Measurements from ENCODE around the gene CKAP5. TPM values are rescaled to one million over a fixed set of nuclear protein-coding genes. Genes with fewer than 3 reads are reported as not detected.

Gene CKAP5
- total RNA-seq, 2 donors from 2014 or later = 30.9 to 43.2 TPM

DNA sequence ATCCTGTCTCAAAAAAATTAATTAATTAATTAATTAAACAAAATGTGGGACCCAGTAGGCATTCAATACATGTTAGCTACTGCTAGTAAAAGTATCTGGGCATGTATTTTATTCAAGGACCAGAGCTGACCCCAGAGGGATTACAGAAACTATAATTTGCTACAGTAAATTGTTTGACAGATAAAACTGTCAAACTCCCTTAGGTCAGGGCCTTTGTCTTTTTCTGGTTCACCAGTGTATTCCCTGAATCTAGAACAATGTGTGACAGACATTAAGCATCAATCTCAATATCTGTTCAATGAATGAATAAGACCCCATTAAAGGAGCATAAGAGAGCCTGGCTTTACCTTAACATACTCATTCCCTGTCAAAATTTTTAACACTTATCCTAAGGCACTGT, 6.0 kb downstream of the CKAP5 start:
- Histone ChIP-seq H3K4me1 (peaks cover 0 to 17% of the 10 kb centered on the region in 2 donors), H3K9me3 (no peaks in the 10 kb centered on the region), H3K4me3 (no peak overlapping the region), H3K27me3 (no peaks in the 10 kb centered on the region), H3K27ac (no peak overlapping the region), H3K36me3 (no peaks in the 10 kb centered on the region)
- TF ChIP-seq, protein P1, sequence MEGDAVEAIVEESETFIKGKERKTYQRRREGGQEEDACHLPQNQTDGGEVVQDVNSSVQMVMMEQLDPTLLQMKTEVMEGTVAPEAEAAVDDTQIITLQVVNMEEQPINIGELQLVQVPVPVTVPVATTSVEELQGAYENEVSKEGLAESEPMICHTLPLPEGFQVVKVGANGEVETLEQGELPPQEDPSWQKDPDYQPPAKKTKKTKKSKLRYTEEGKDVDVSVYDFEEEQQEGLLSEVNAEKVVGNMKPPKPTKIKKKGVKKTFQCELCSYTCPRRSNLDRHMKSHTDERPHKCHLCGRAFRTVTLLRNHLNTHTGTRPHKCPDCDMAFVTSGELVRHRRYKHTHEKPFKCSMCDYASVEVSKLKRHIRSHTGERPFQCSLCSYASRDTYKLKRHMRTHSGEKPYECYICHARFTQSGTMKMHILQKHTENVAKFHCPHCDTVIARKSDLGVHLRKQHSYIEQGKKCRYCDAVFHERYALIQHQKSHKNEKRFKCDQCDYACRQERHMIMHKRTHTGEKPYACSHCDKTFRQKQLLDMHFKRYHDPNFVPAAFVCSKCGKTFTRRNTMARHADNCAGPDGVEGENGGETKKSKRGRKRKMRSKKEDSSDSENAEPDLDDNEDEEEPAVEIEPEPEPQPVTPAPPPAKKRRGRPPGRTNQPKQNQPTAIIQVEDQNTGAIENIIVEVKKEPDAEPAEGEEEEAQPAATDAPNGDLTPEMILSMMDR (IDR thresholded peaks at IDR 0.05) = no peak
- no peak for DNase-seq (ENCODE audit: low spot score)

DNA sequence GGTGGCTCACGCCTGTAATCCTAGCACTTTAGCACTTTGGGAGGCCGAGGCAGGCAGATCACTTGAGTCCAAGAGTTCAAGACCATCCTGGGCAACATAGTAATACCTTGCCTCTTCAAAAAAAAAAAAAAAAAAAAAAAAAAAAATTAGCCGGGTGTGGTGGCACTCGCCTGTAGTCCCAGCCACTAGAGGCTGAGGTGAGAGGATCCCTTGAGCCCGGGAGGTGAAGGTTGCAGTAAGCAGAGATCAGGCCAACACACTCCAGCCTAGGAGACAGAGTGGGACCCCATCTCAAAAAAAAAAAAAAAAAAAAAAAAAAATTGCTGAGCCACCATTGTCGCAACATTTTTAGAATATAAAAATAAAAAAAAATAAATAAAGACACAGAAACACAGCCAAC, 7.6 kb downstream of the CKAP5 start:
- H3K4me3 ChIP-seq = no peak overlapping the region
- TF ChIP-seq, protein P1 (IDR thresholded peaks at IDR 0.05) = no peak
- no peak for DNase-seq (ENCODE audit: low spot score)
- no peaks in the 10 kb centered on the region for H3K36me3 ChIP-seq
- no peaks in the 10 kb centered on the region for H3K9me3 ChIP-seq
- H3K4me1 ChIP-seq = peaks cover 0 to 10% of the 10 kb centered on the region in 2 donors
- H3K27ac ChIP-seq = no peak overlapping the region
- no peaks in the 10 kb centered on the region for H3K27me3 ChIP-seq

DNA sequence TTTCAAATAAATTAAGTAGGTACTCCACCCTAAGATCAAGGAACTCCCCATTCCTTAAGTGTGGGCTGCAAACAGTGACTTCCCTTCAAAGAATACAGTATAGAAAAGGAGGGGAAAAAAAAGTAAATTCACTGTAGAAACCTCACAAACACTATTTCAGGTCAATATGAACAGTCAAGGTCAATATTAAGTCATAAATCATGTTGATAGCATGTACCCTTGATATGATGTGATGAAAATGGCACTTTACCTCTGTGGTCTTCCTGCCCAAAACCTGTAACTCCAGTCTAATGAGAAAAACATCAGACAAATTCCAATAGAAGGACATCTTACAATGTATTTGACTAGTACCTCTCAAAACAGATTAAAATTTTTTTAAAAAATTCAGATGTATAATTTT, 8.2 kb downstream of the CKAP5 start:
- Histone ChIP-seq H3K27ac (no peak overlapping the region), H3K4me1 (peaks cover 0 to 10% of the 10 kb centered on the region in 2 donors), H3K4me3 (no peak overlapping the region), H3K36me3 (no peaks in the 10 kb centered on the region), H3K9me3 (no peaks in the 10 kb centered on the region), H3K27me3 (no peaks in the 10 kb centered on the region)
- TF ChIP-seq, protein P1 (IDR thresholded peaks at IDR 0.05) = no peak
- no peak for DNase-seq (ENCODE audit: low spot score)

DNA sequence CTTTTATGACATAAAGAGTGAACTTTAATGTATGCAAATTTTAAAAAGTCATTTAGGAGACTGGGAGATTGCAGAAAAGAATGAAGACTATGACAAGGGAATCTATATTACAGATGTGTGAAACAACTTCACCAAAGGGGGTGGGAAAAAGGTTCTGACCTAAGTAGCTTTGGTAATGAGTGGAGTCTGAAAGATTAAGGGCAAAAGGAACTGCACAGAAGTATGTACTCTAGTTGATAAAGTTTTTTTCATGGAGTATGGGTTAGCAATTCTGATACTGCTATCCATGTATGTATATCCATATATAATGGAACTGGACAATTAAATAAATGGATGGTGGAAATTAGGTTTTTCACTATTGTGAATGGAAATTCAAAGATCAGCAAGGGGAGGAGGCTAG, 9.2 kb downstream of the CKAP5 start:
- no peak for DNase-seq (ENCODE audit: low spot score)
- no peaks in the 10 kb centered on the region for H3K36me3 ChIP-seq
- TF ChIP-seq, protein P1 (IDR thresholded peaks at IDR 0.05) = no peak
- no peak overlapping the region for H3K27ac ChIP-seq
- peaks cover 0 to 10% of the 10 kb centered on the region in 2 donors for H3K4me1 ChIP-seq
- H3K27me3 ChIP-seq = no peaks in the 10 kb centered on the region
- H3K4me3 ChIP-seq = no peak overlapping the region
- no peaks in the 10 kb centered on the region for H3K9me3 ChIP-seq

DNA sequence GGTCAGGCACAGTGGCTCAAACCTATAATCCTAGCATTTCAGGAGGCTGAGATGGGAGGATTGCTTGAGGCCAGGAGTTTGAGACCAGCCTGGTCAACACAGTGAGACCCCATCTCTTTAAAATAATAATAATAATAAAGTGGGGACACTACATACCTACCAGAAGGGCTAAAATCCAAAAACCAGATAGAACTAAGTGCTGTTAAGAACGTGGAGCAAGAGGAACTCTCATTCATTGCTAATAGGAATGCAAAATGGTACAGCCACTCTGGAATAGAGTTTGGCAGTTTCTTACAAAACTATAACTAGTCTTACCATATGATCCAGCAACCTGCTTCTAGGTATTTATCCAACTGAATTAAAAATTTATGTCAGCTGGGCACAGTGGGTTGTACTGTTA, 9.6 kb downstream of the CKAP5 start:
- H3K9me3 ChIP-seq = no peaks in the 10 kb centered on the region
- no peaks in the 10 kb centered on the region for H3K27me3 ChIP-seq
- H3K36me3 ChIP-seq = no peaks in the 10 kb centered on the region
- H3K27ac ChIP-seq = no peak overlapping the region
- H3K4me3 ChIP-seq = no peak overlapping the region
- peaks cover 0 to 9% of the 10 kb centered on the region in 2 donors for H3K4me1 ChIP-seq
- TF ChIP-seq, protein P1 (IDR thresholded peaks at IDR 0.05) = no peak
- DNase-seq (ENCODE audit: low spot score) = no peak

DNA sequence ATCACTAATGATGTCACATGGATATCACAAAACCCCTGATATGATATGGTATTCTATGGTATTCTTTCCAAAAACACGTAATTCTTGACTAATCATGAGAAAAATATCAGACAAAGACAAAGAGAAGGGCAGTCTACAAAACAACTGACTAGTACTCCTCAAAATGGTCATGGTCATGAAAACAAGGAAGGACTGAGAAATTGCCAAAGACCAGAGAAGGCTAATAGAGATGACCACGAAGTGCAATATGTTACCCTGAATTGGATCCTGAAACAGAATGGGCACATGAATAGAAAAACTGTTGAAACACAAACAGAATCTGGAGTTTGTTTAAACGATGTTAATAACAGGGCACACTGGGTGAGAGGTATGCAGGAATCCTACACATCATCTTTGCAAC, 10.2 kb downstream of the CKAP5 start:
- Histone ChIP-seq H3K27ac (no peak overlapping the region), H3K9me3 (no peaks in the 10 kb centered on the region), H3K27me3 (no peaks in the 10 kb centered on the region), H3K36me3 (no peaks in the 10 kb centered on the region), H3K4me3 (no peak overlapping the region), H3K4me1 (peaks cover 0 to 4% of the 10 kb centered on the region in 2 donors)
- TF ChIP-seq, protein P1 (IDR thresholded peaks at IDR 0.05) = no peak
- DNase-seq (ENCODE audit: low spot score) = no peak
